GM20000 (cell line): ENCODE measurements around the gene INKA2.

ENCODE experiments used
- DNase-seq: peaks from one replicate; pipeline ENCODE4 v3.0.0; 2012; ENCODE audit warnings: low spot score
- TF ChIP-seq, protein P1 (sequence below): IDR thresholded peaks from 2 replicates; pipeline ENCODE4 v1.5.1; 2012; ENCODE audit warnings: mild to moderate bottlenecking, control low read depth; ENCODE audit errors: extremely low read depth, missing control alignments

INKA2 gene

DNA sequence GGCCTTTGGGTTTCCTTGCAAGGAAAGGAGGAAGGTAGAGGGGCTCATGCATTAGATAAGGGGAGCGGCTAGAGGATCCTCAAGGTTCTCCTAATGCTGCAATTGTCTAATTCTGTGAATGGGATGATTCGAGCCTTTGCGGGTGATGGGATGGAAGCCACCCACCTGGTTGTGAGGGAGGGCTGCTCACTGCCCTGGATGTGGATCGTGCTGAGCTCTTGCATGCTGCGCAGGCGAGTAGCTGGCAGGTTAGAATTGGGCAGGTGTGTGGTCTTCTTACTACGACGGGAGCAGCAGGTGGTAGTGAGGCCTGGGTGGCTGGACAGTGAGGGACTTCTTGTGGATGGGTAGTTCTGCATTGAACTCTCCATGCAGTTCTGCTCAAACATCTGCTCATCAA lies 37.7 kb upstream of the INKA2 start:
- TF ChIP-seq, protein P1, sequence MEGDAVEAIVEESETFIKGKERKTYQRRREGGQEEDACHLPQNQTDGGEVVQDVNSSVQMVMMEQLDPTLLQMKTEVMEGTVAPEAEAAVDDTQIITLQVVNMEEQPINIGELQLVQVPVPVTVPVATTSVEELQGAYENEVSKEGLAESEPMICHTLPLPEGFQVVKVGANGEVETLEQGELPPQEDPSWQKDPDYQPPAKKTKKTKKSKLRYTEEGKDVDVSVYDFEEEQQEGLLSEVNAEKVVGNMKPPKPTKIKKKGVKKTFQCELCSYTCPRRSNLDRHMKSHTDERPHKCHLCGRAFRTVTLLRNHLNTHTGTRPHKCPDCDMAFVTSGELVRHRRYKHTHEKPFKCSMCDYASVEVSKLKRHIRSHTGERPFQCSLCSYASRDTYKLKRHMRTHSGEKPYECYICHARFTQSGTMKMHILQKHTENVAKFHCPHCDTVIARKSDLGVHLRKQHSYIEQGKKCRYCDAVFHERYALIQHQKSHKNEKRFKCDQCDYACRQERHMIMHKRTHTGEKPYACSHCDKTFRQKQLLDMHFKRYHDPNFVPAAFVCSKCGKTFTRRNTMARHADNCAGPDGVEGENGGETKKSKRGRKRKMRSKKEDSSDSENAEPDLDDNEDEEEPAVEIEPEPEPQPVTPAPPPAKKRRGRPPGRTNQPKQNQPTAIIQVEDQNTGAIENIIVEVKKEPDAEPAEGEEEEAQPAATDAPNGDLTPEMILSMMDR = no peak
- no peak for DNase-seq

DNA sequence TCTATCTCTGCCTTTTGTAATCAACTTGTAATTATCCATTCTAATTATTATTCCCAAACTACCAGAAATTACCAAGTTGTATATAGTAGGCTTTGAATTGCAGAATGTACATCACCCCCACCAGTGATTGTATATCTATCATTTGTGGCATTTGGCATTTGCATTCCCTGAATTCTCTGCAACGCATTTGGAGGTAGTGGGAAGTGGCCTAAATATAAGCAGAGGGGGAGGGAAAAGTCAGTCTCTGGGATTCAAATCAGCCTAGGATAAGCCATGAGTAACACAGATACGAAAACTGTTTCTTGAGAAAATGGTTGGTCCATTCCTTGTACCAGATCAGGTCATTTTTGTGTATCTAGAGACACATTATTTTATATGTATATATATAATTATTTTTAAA lies 37.2 kb upstream of the INKA2 start:
- DNase-seq = no peak
- TF ChIP-seq, protein P1 = no peak

DNA sequence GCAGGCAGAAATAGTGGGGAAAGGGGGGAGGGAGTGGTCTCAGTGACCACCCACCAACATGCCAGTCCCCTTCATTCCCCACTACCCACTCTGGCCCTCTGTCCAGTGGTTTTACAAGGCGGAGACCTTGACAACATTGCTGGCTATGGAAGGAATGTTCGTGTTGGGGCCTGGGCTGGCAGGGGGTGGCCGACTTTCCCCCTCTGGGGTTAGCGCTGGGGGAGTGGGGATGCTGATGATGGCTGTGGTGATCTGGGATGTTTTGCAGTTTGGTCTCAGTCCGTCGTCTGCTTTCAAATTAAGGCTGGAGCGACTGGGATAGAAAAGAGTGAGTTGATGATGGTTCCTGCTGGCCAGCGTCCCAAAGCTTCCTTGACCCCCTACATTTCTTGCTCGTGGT lies 36.8 kb upstream of the INKA2 start:
- TF ChIP-seq, protein P1 = no peak
- no peak for DNase-seq

DNA sequence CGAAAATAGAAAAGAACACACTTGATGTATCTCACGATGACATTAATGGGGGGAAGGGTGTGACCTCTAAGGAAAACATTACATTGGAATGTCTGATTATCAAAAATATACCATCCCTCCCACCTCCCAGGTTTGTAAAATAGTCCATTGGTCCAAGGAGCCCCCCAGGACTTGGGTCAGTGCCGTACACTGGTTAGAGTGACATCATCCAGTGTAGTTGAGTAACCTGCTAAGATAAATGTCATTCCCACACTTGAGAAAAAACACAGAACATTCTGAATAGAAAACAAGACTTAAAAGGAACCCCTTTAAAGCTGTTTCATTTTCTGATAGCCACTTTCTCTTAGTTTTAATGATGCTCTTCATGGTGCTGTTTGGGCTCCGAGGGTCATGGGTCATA lies 31.7 kb upstream of the INKA2 start:
- no peak for DNase-seq
- TF ChIP-seq, protein P1 = no peak

DNA sequence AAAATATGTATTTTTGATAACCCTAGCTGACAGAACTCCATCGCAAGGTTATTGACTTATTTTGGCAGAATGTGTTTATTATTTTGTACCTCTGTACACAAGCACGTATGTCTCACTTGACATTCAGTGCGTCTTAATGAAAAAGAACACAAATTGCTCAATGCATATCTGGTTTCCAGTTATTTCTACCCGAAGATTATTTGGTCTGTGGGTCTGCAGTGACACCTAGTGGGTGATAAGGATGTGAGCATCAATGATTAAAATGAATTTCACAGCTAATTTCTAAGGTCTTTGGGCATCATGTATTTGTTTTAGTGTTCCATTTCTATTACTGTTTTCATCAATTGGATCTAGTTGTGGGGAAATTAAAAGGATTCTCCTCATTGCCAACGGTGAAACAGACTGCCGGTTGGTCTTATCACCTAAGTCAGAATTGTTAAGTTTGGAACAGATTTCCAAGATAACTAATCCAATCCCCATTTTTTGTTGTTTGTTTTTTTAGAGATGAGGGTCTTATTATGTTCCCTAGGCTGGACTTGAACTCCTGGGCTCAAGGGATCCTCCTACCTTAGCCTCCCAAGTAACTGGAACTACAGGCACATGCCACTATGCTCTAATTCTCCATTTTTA lies 30.4 kb upstream of the INKA2 start:
- peak; percentile 62 for DNase-seq
- TF ChIP-seq, protein P1 = peak; percentile 57

DNA sequence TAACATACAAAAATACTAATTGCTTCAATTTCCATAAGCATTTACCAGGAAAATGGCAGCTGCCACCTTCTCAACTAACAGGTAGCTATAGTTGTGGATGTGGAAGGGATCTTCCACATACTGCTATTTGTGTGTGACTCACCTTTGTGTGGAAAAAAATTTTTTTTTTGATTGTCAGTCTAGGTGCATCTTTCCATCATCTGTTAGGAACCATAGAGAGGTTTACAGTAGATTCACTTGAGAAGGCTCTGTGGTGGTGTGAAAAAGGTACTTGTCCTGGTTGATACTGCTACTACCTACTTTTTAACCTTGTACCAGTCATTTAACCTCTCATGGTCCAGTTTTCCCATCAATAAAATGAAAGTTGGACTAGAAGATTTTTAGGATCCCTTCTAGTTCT lies 29.4 kb upstream of the INKA2 start:
- TF ChIP-seq, protein P1 = no peak
- no peak for DNase-seq

DNA sequence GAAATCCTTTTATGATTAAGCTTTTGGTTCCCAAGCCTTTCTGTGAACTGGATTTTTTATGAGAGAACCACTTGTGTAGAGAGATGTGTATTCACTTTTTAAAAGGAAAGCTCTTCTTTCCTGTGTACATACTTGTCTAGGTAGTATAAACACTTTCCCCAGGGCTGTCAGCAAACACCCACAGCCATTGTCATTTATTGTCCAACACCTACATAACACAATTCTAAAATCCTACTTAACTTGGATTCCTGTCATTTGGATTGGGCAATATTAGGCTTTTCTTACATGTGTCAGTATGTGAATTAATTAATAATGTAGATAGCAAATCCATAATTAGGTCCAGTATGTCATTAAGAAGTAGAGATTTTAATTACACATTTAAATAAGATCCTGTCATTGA lies 28.8 kb upstream of the INKA2 start:
- TF ChIP-seq, protein P1 = no peak
- no peak for DNase-seq
